ENCODE data around the gene AFF3. TPM values are rescaled to one million over a fixed set of nuclear protein-coding genes. Genes with fewer than 3 reads are reported as not detected.

The AFF3 gene
- total and polyA plus RNA-seq, 2 of the 8 experiments (the other 6 are each of a cell fraction or from before 2014, with no cell fraction given) = 0.27 to 3.0 TPM

GRCh38 chr2:99822474-99823207 lies 319.7 kb downstream of the AFF3 start:
- no peak overlapping the region for H3K23ac ChIP-seq (ENCODE audit: insufficient read length)
- H3K79me2 ChIP-seq (ENCODE audit: control insufficient read depth in 1 of 2, insufficient read depth in 2 of 2, low read length in 2 of 2) = no peaks in the 10 kb centered on the region
- no peak overlapping the region for H2BK120ac ChIP-seq (replicated peaks; ENCODE audit: low read depth, low read length)
- H3K56ac ChIP-seq (replicated peaks; ENCODE audit: insufficient read length, low read depth, low read length) = no peak overlapping the region
- H3K14ac ChIP-seq (ENCODE audit: insufficient read length) = no peak overlapping the region
- CTCF ChIA-PET (ENCODE audit: partially characterized antibody) = interaction anchor here (0.6 to 1.7 kb wide), 5 partner anchors 11 to 759 kb away, joined by 3 to 5 read pairs (median 3); no protein-coding TSS in a partner anchor
- no peak overlapping the region; a peak in 1 of 7 replicates for H3K9ac ChIP-seq (replicated peaks in 1 of 4; ENCODE audit: extremely low read depth in 1 of 4, low read depth in 3 of 4, low read length in 3 of 4)
- no peak overlapping the region for H2BK5ac ChIP-seq (ENCODE audit: low read depth, low read length)
- H4K91ac ChIP-seq (replicated peaks; ENCODE audit: insufficient read length, low read length) = no peak overlapping the region
- H3K36me3 ChIP-seq (ENCODE audit: control insufficient read depth in 2 of 4, insufficient read depth in 4 of 4, low read length in 3 of 4) = no peaks in the 10 kb centered on the region
- H3K4me2 ChIP-seq (ENCODE audit: insufficient read depth in 1 of 2, low read depth in 2 of 2, low read length in 2 of 2) = peak overlapping the region; percentile 53 to 55
- H3K4ac ChIP-seq (replicated peaks; ENCODE audit: insufficient read length, low read depth, low read length) = no peak overlapping the region
- no peaks in the 10 kb centered on the region for H3K9me3 ChIP-seq (ENCODE audit: insufficient read depth in 2 of 2, low read depth in 1 of 2, low read length in 1 of 2)
- FAIRE-seq (no peak), DNase-seq (ENCODE audit: low read depth in 1 of 2, low spot score in 2 of 2) (peak in 1 of 2 experiments; percentile 19)
- H3K4me1 ChIP-seq (replicated peaks in 1 of 4; ENCODE audit: control insufficient read depth in 3 of 4, insufficient read depth in 4 of 4, low read length in 3 of 4) = peaks cover 0 to 13% (median 2%) of the 10 kb centered on the region in 4 experiments; a peak in 2 of 7 replicates
- H2BK15ac ChIP-seq (ENCODE audit: low read length) = no peak overlapping the region
- WGBS, 2 experiments (ENCODE audit: extremely low coverage in 1 of 2, insufficient coverage in 1 of 2, insufficient read length in 1 of 2, insufficient replicate concordance in 2 of 2, low coverage in 1 of 2, low lambda C conversion rate in 2 of 2, missing lambda C conversion rate in 1 of 2) = 32% methylated on average over 9 of the region's 9 CpGs; no CpG with 5 or more reads in 1 of the 2 experiments
- no peak overlapping the region for H2BK12ac ChIP-seq (ENCODE audit: low read depth, low read length)
- H4K8ac ChIP-seq (ENCODE audit: extremely low read depth, insufficient read depth, low read length) = no peak overlapping the region
- H4K5ac ChIP-seq (ENCODE audit: insufficient read length, low read depth, low read length) = no peak overlapping the region
- 0 out of 4 replicates have a peak, but pooled peaks of 1 of the 2 experiments have one; percentile 7 for TF ChIP-seq RAD21 (IDR thresholded peaks at IDR 0.05 in 1 of 2, conservative IDR thresholded peaks at IDR 0.05 in 1 of 2; ENCODE audit: low read depth in 2 of 2, low read length in 2 of 2)
- TF ChIP-seq TAF1 (IDR thresholded peaks at IDR 0.05; ENCODE audit: low read depth, low read length) = 0 out of 2 replicates have a peak, but pooled peaks have one; percentile 17
- no peak for TF ChIP-seq CHD1 (IDR thresholded peaks at IDR 0.05; ENCODE audit: low read depth, low read length)
- TF ChIP-seq EP300 (IDR thresholded peaks at IDR 0.05; ENCODE audit: borderline replicate concordance in 1 of 2, low read depth in 2 of 2, low read length in 2 of 2) = no peak
- TF ChIP-seq TEAD4 (IDR thresholded peaks at IDR 0.05; ENCODE audit: low read depth, low read length) = peak; percentile 46; the same call in 1 of the 2 replicates
- no peaks in the 10 kb centered on the region for H3K79me1 ChIP-seq (ENCODE audit: low read depth, low read length)
- no peaks in the 10 kb centered on the region for H3K27me3 ChIP-seq (replicated peaks in 1 of 4; ENCODE audit: control insufficient read depth in 3 of 4, extremely low read depth in 1 of 4, insufficient read depth in 3 of 4, low read length in 3 of 4)
- no peak overlapping the region for H2BK20ac ChIP-seq (ENCODE audit: low read length)
- no peak overlapping the region for H2AK5ac ChIP-seq (ENCODE audit: low read depth, low read length)
- H2AFZ ChIP-seq (ENCODE audit: low read length) = peak overlapping the region; percentile 92; the same call in 1 of the 2 replicates
- POLR2A ChIA-PET (ENCODE audit: partially characterized antibody) = no interaction called here
- no peaks in the 10 kb centered on the region for H3K23me2 ChIP-seq (ENCODE audit: low read depth, low read length)
- peak overlapping the region in 3 of 4 experiments; percentile 5 to 44 (median 6); a peak in 2 of 8 replicates for H3K4me3 ChIP-seq (ENCODE audit: extremely low read depth in 1 of 4, insufficient read depth in 2 of 4, low read depth in 3 of 4, low read length in 4 of 4)
- no peaks in the 10 kb centered on the region for H4K20me1 ChIP-seq (replicated peaks in 1 of 2; ENCODE audit: control insufficient read depth in 1 of 2, insufficient read depth in 2 of 2, low read length in 2 of 2)
- no peak overlapping the region for H3K18ac ChIP-seq (ENCODE audit: extremely low read depth, low read length)
- no peak overlapping the region for H3K27ac ChIP-seq (ENCODE audit: low read depth, low read length)
